NCI-H2196 (cell line): ENCODE results near the gene CBX6.
A peak's percentile ranks its signal among the peaks of the same experiment; 100 is the strongest.
"Not testable (repeated sequence)": the region's sequence is repeated elsewhere in the genome, so short reads cannot be mapped to it uniquely, and the experiment has no call there.

Source experiments
- DNase-seq: peaks from one replicate; lab custom pipeline; 2025; ENCODE audit not compliant: unreplicated experiment; lab: John Stamatoyannopoulos, UW

The CBX6 gene

DNA sequence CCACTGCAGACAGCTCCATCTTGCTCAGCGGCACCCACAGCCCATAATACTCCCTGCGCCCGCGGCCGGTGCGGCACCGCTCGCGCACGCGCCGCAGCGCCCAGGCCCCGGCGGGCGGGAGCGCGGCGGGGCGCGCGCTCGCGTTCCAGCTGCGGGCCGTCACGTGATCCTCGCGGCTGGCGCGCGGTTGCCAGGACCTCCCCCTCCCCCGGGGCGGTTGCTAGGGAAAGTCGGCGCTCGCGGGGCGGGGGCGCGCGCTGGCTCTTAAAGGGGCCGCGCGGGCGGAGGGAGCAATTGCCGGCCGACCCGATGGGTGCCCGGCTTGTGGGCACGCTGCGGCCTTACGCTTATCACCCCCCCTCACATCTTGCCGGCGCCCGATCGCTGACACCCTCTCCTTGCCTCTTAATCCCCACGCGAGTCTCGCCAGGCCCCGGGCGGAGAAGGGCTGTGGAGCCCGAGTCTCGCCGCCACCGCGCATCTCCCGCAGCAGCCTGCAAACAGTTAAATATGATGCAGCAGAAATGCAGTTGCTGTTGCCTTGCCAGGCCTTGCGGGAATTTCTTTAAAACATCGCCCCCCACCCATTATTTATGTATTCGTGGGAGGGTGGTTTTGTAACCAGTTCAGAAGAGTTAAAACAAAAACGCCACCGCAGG, at the start of gene CBX6:
Gene CBX6 (minus strand): TSS at position 45 of the 659 bp plus-strand sequence. CDS start 26 bp downstream, at position 19.
- DNase-seq, result peak; percentile 85

GRCh38 chr22:38921806-38922205, 49.8 kb upstream of the CBX6 start:
- peak; percentile 16 for DNase-seq

DNA sequence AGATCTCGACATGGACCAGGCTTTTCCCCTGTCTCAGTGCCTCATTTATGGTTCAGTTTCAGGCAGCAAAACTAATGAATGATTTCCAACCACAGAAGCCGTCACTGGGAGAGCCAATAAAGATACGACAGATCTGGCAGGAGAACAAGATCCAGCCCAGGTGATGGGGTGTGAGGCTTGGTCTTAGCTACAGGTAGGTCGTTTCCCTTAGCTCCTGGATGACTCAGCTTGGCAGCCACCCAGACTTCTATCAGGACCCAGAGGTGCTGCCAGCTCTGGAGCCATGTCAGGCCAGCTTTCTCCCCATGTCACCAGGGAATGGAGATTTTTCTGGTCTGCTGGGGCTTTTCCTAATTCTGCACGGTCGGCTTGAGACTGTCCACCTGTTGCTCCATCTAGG, 49.1 kb upstream of the CBX6 start:
- DNase-seq, result peak; percentile 77

DNA sequence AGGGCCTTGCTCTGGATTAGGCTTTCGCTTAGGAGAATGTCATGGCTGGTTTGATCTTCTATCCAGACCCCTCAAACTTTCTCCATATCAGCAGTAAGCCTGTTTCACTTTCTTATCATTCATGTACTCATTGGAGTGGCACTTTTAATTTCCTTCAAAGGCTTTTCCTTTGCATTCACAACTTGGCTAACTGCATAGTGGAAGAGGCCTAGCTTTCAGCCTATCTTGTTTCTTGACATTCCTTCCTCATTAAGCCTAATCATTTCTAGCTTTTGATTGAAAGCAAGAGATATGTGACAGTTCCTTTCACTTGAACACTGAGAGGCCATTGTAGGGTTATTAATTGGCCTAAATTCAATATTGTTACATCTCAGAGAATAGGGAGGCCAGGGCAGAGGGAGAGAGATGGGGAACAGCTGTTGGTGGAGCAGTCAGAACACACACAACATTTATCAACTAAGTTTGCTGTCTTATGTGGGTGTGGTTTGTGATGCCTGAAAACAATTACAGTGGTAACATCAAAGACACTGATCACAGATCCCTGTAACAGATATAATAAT, 47.7 kb upstream of the CBX6 start:
- no peak for DNase-seq

DNA sequence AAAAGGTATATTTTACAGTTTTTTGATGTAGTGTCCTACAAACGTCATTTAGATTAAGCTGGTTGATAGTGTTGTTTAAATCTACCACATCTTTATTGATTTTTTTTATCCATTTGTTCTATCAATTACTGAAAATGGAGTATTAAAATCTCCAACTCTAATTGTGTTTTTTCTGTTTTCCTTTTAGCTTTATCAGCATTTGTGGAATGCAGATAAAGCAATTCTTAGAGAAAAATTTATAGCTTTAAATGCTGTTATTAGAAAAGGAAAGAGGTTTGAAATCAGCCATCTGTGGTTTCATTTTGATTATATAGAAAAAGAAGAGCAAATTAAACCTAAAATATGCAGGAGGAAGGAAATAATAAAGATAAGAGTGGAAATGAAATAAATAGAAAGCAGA, 39.4 kb upstream of the CBX6 start:
- DNase-seq, result no peak

- no peak for DNase-seq
Observed at GRCh38 chr22:38907767-38908166, 35.8 kb upstream of the CBX6 start.

DNA sequence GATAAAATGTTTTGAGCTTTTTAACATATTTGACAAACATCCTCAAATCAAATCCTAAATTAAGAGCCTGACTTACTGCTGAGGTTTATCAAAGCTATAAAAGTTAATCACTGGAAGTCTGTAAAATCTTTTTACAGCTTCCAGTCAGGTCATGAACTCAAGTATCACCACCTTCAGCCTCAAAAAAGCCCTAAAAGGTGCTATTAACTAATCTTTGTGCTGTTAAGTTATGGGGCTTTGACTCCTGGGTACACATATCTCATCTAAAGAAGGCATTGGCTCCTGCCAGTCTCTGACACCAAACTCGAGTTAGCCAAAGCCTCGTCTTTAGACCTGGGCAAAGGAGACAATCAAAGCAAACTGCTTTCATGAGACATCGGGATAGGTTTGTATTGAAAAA, 34.0 kb upstream of the CBX6 start:
- DNase-seq, result no peak

DNA sequence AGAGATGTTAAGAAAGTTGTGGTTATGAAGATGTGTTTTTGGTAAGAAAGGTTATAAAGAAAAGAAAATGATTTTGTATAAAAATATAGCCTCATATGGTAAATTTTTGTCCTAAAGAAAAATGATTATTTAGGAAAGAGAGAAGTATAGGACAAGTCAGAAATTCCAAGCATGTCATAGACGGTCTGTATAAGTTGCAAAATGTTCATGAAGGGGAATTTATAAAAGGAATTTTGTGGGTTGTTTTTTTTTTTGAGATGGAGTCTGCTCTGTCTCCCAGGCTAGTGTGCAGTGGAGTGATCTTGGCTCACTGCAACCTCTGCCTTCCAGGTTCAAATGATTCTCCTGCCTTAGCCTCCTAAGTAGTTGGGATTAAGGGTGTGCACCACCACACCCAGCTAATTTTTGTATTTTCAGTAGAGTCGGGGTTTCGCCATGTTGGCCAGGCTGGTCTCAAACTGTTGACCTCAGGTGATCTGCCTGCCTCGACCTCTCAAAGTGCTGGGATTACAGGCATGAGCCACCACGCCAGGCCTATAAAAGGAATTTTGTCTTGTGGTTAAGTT, 32.1 kb upstream of the CBX6 start:
- not testable (repeated sequence) for DNase-seq

DNA sequence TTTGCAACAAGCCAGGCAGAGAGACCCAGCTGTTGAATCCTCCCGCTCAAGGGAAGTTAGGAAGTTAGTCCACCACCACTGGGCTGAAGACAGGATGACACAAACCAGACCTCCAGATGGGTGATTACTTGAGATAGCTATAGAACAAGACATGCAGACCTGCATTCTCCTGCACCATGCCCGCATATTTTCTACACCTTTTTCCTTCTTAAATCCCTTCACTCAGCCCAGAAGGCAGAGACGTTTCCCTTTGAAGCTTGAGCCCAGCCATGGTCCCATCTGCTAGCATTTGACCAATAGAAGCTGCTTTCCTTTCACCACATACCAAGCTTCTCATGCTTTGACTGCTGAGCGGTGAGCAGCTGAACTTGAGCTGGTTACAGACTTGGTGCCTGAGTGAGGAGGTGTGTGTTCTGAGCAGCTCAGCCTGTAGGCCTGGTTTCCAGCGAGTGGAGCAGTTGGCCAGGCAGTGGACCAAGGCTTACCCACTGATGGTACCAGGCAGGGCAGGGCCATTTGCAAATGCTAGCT, 29.2 kb upstream of the CBX6 start:
- DNase-seq, result no peak

- no peak for DNase-seq
Observed at GRCh38 chr22:38900677-38901076, 28.7 kb upstream of the CBX6 start.

GRCh38 chr22:38891256-38891655, 19.2 kb upstream of the CBX6 start:
- DNase-seq, result no peak

GRCh38 chr22:38890377-38890776, 18.4 kb upstream of the CBX6 start:
- no peak for DNase-seq

- DNase-seq, result no peak
Observed at GRCh38 chr22:38886333-38886732, 14.3 kb upstream of the CBX6 start.

DNA sequence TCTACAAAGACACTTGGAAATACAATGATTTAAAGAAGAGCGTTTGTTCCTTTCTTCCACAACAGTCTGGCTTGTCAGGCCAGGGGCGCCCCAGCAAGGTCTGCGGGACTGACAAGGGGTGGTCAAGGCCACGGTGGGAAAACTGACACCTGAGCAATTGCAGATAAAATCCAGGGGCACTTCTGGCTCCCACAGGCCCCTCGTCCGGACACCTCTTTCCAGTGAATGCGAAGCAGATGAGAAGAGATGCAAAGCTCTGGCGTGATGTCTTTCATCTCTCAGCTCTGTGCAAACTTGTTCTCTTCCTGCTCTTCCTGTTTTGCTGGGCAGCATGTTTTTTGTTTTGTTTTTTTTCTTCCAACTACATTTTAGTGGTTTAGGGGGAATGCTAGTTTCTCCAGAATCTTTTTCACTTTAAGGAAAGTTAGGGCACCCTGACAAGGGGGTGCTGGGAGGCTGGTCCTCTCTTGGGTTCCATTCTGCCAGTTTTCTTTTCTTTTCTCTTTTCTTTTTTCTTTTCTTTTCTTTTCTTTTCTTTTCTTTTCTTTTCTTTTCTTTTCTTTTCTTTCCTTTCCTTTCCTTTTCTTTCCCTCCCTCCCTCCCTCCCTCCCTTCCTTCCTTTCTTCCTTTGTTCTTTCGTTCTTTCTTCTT, 11.1 kb upstream of the CBX6 start:
- DNase-seq, result no peak

DNA sequence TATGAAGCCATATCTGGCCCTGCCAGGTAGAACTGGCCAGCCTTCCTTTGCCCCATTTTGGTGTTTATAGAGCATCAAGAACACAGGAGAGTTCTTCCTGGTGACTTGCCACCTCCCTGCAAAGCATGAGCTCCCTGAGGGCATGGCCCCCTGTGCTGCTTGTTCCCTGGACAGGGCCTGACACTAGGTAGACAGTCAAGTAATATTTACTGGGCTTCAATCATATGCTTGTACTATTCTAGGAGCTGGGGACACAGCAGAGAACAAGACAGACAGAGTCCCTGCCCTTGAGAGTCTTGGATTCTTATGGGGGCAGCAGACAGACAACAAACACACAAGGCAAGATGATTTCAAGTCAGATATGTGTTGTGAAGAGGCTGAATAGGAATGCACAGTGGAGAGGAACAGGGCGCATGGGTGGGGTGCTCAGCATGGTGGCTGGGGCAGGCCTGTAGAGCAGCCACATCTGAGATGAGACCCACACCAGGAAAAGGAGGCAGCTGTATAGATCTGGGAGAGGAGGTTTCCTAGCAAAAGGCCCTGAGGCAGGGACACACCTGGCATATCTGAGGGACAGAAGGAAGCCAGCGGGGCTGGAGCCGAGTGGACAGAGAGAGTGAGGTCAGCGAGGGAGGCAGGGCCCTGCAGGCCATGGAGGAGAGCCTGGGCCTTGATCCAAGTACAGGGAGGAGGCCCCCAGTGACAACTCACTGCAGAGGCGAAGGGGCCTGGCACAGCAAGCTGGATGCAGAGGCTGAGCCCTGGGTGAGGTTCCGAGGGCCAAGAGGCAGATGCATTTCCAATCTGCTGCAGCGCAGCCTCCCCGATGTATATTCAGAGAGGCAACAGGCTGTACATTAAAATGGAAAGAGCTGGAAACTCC, 10.2 kb upstream of the CBX6 start:
- DNase-seq, result no peak

DNA sequence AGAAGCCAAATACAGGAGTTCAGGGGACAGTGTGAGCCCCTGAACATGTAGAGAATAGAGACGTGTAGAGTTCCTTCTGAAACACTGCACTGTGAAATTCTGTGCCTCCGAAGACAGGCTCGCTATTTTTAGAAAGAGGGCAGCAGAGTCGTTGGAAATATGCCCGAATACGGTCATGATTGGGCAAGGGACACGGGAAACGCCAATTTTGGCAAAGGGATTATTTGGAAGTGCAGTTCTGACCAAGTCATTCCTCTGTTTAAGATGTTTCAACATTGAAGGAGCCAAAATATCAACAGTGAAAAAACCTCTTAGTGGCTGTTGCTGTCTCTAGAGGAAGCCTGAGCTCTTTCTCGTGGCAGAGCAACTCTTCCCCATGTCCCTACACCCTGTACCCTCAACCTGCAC, 9.5 kb upstream of the CBX6 start:
- no peak for DNase-seq

DNA sequence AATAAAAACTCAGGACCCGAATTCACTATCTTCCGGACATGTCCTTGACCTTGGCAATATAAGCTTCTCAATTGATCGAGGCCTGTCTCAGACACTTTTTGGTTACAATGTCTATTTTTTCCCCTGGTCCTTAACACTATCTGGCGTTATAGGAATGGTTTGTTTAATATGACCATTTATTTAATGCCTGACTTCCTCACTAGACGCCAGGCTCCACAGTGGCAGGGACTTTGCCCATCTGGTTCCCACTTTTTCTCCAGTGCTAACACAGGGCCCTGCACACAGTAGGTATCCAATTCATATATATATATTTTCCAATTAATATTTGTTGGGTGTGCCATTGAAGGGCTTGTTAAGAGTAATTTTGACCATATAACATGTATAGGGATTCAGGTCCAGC, 7.9 kb upstream of the CBX6 start:
- DNase-seq, result no peak

- no peak for DNase-seq
Observed at GRCh38 chr22:38879108-38879729, 7.2 kb upstream of the CBX6 start.

DNA sequence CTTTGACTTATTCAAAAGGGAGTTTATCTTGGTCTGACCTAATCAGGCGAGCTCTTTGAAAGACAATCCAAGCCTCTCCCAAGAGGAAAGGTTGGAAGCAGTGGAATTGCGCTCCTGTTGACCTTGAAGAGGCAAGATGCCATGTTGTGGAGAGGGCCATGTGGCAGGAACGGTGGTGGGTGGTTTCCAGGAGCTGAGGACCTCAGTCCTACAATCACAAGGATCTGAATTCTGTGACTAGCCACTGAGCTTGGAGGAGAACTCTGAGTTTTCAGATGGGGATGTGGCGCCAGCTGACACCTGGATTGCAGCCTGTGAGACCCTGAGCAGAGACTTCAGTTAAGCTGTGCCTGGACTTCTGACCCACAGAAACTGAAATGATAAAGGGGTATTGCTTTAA, 6.0 kb upstream of the CBX6 start:
- DNase-seq, result no peak

DNA sequence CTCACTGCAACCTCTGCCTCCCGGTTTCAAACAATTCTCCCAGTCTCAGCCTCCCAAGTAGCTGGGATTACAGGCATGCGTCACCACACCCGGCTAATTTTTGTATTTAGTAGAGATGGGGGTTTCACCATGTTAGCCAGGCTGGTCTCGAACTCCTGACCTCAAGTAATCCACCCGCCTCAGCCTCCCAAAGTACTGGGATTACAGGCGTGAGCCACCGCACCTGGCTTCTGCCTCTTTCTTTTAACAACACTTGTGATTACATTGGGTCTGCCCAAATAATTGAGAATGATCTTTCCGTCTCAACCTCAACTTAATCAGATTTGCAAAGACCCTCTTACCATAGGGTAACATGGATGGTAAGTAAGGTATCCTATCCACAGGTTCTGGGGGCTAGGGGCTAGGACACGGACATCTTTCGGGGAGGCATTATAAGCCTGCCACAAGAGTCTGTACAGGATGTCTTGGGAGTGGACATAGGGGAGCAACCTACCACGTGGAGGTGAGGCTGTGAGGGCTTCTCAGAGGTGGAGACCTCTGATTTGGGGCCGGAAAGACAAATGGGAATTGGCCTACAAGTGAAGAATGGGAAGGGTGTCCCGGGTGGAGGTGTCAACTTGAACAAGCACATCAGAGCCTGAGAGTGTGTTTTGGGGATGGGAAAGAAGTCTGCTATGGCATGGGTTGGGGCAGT, 2.7 kb upstream of the CBX6 start:
- DNase-seq, result no peak
